ENCODE results near the gene FPGS. TPM values are rescaled to one million over a fixed set of nuclear protein-coding genes. Genes with fewer than 3 reads are reported as not detected.
A peak's percentile ranks its signal among the peaks of the same experiment; 100 is the strongest.

FPGS gene
- total RNA-seq, 4 donors from 2014 or later, result 31.4 to 144 (median 74.8) TPM

- intact Hi-C loops (cut with DNase I; ENCODE audit: low total_unique reads) (loop anchor here (2.0 kb wide), 1 partner anchor 49 kb away; no protein-coding TSS in a partner anchor), in situ Hi-C loops (cut with MboI; ENCODE audit: low pct_ligation_motif_present in 1 of 4, low pct_unique_long_range_greater_than_20kb in 1 of 4, low sequenced_read_pairs in 3 of 4) (loop anchor here in 1 of 4 donors (25.0 kb wide), 1 partner anchor 126 kb away; the partner anchor contains the start of gene ST6GALNAC4)
- Histone ChIP-seq H3K27me3 (no peaks in the 10 kb centered on the region), H3K4me1 (peaks cover 10 to 29% (median 14%) of the 10 kb centered on the region in 4 donors), H3K36me3 (peaks cover 0 to 38% (median 19%) of the 10 kb centered on the region in 4 donors), H3K27ac (peak within 1 kb of the TSS; percentile 96 to 99 (median 96)), H3K9me3 (no peaks in the 10 kb centered on the region), H3K4me3 (peak within 1 kb of the TSS; percentile 90 to 100 (median 98))
- DNase-seq, result peak; percentile 94
- 0% methylated on average over 61 of the region's 75 CpGs; no CpG with 5 or more reads in 1 of the 2 donors for WGBS, 2 donors (ENCODE audit: low coverage in 1 of 2)
- no peak for TF ChIP-seq CTCF (IDR thresholded peaks at IDR 0.05)
- no peak for TF ChIP-seq EP300 (IDR thresholded peaks at IDR 0.05; ENCODE audit: low read depth)
- peak; percentile 81 to 91 (median 88) for TF ChIP-seq POLR2AphosphoS5 (IDR thresholded peaks at IDR 0.05)
- TF ChIP-seq POLR2A (IDR thresholded peaks at IDR 0.05), result peak; percentile 75
Observed at GRCh38 chr9:127785933-127786772, 16.5 kb upstream of the FPGS start, which contains the start of gene CDK9. Gene CDK9, plus strand, starts transcription at chr9:127786034. Its CDS starts 115 bp downstream, at chr9:127786149.

GRCh38 chr9:127786773-127787104 lies 15.9 kb upstream of the FPGS start:
- WGBS, 2 donors (ENCODE audit: low coverage in 1 of 2), result 2 to 3% methylated on average over 3 to 12 of the region's 12 CpGs
- Histone ChIP-seq H3K36me3 (peaks cover 0 to 41% (median 21%) of the 10 kb centered on the region in 4 donors), H3K4me1 (peaks cover 10 to 29% (median 14%) of the 10 kb centered on the region in 4 donors), H3K27ac (peak overlapping the region; percentile 96 to 99 (median 96)), H3K4me3 (peak overlapping the region; percentile 90 to 100 (median 98)), H3K9me3 (no peaks in the 10 kb centered on the region), H3K27me3 (no peaks in the 10 kb centered on the region)
- in situ Hi-C loops (cut with MboI; ENCODE audit: low pct_ligation_motif_present in 1 of 4, low pct_unique_long_range_greater_than_20kb in 1 of 4, low sequenced_read_pairs in 3 of 4) (loop anchor here in 1 of 4 donors (25.0 kb wide), 1 partner anchor 126 kb away; the partner anchor contains the start of gene ST6GALNAC4), intact Hi-C loops (cut with DNase I; ENCODE audit: low total_unique reads) (no loop called here)
- DNase-seq, result no peak
- no peak for TF ChIP-seq POLR2AphosphoS5 (IDR thresholded peaks at IDR 0.05)
- TF ChIP-seq CTCF (IDR thresholded peaks at IDR 0.05), result peak; percentile 20 to 65 (median 35)

- Histone ChIP-seq H3K4me1 (peaks cover 10 to 29% (median 14%) of the 10 kb centered on the region in 4 donors), H3K27me3 (no peaks in the 10 kb centered on the region), H3K36me3 (peaks cover 0 to 48% (median 23%) of the 10 kb centered on the region in 4 donors), H3K9me3 (no peaks in the 10 kb centered on the region), H3K4me3 (no peak overlapping the region), H3K27ac (no peak overlapping the region)
- DNase-seq, result no peak
- intact Hi-C loops (cut with DNase I; ENCODE audit: low total_unique reads) (no loop called here), in situ Hi-C loops (cut with MboI; ENCODE audit: low pct_ligation_motif_present in 1 of 4, low pct_unique_long_range_greater_than_20kb in 1 of 4, low sequenced_read_pairs in 3 of 4) (loop anchor here in 1 of 4 donors (25.0 kb wide), 1 partner anchor 124 kb away; the partner anchor contains the start of gene ST6GALNAC4)
- WGBS, 2 donors (ENCODE audit: low coverage in 1 of 2), result 87 to 90% methylated on average over 8 to 26 of the region's 26 CpGs
- TF ChIP-seq CTCF (IDR thresholded peaks at IDR 0.05) (no peak), EP300 (IDR thresholded peaks at IDR 0.05; ENCODE audit: low read depth) (no peak), POLR2AphosphoS5 (IDR thresholded peaks at IDR 0.05) (no peak), POLR2A (IDR thresholded peaks at IDR 0.05) (no peak)
Observed at GRCh38 chr9:127788337-127789011, 14.2 kb upstream of the FPGS start.

GRCh38 chr9:127789179-127789578 lies 13.5 kb upstream of the FPGS start:
- DNase-seq, result no peak
- H3K27me3 ChIP-seq, result no peaks in the 10 kb centered on the region
- no peak overlapping the region for H3K27ac ChIP-seq
- peaks cover 10 to 26% (median 11%) of the 10 kb centered on the region in 4 donors for H3K4me1 ChIP-seq
- TF ChIP-seq POLR2AphosphoS5 (IDR thresholded peaks at IDR 0.05), result no peak
- no peak for TF ChIP-seq CTCF (IDR thresholded peaks at IDR 0.05)
- TF ChIP-seq POLR2A (IDR thresholded peaks at IDR 0.05), result no peak
- TF ChIP-seq EP300 (IDR thresholded peaks at IDR 0.05; ENCODE audit: low read depth), result no peak
- in situ Hi-C loops (cut with MboI; ENCODE audit: low pct_ligation_motif_present in 1 of 4, low pct_unique_long_range_greater_than_20kb in 1 of 4, low sequenced_read_pairs in 3 of 4), result loop anchor here in 1 of 4 donors (25.0 kb wide), 1 partner anchor 123 kb away; the partner anchor contains the start of gene ST6GALNAC4
- no peak overlapping the region for H3K4me3 ChIP-seq
- peaks cover 0 to 48% (median 23%) of the 10 kb centered on the region in 4 donors for H3K36me3 ChIP-seq
- no peaks in the 10 kb centered on the region for H3K9me3 ChIP-seq
- intact Hi-C loops (cut with DNase I; ENCODE audit: low total_unique reads), result no loop called here
- WGBS, 2 donors (ENCODE audit: low coverage in 1 of 2), result 90 to 100% methylated on average over 3 to 25 of the region's 25 CpGs
